Measurements from ENCODE around the gene F10. TPM values are rescaled to one million over a fixed set of nuclear protein-coding genes. Genes with fewer than 3 reads are reported as not detected.

F10 gene
- total and polyA plus RNA-seq, 2 experiments from 2014 or later, result 0.76 to 1.6 TPM

DNA sequence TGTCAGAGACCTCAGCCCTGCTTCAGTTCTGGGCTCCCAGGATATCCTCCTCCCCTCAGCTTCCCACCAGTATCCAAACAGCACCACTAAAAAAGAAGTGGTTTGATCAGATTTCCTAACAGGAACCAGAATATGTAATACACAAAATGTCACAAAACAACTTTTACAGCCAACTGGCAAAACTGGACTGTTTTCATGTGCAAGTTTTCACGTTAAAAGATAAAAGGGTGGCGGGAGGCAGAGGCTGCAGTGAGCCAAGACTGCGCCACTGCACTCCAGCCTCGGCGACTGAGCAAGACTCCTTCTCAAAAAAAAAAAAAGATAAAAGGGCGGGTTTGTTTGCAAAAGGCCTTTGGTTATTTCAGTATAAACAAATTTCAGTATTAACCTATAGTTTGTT is 72.8 kb downstream of the F10 start:
- H4K20me1 ChIP-seq (replicated peaks; ENCODE audit: insufficient read depth), result peaks cover 43% of the 10 kb centered on the region; the same call in 1 of the 2 replicates
- H3F3A ChIP-seq (replicated peaks; ENCODE audit: low read depth), result no peaks in the 10 kb centered on the region
- no peak overlapping the region for H2AFZ ChIP-seq
- ATAC-seq (no peak), DNase-seq (ENCODE audit: low spot score) (no peak)
- no peak overlapping the region for H3K27ac ChIP-seq (ENCODE audit: low read depth)
- H3K9me2 ChIP-seq (ENCODE audit: insufficient read depth), result no peaks in the 10 kb centered on the region
- H3K27me3 ChIP-seq (ENCODE audit: insufficient read depth), result no peaks in the 10 kb centered on the region
- H3K4me2 ChIP-seq, result no peak overlapping the region
- no peak overlapping the region for H3K4me3 ChIP-seq
- no peaks in the 10 kb centered on the region for H3K4me1 Mint-ChIP-seq
- H3K27me3 Mint-ChIP-seq (ENCODE audit: insufficient read depth, low read depth, poor library complexity), result no peaks in the 10 kb centered on the region
- no peak overlapping the region for H3K27ac Mint-ChIP-seq
- TF ChIP-seq EZH2phosphoT487 (IDR thresholded peaks at IDR 0.05; ENCODE audit: unreplicated experiment) (no peak), EZH2 (IDR thresholded peaks at IDR 0.05; ENCODE audit: low read depth, unreplicated experiment) (no peak), ETS1 (IDR thresholded peaks at IDR 0.05) (no peak), STAT1 (IDR thresholded peaks at IDR 0.05; ENCODE audit: unreplicated experiment) (no peak), POLR2AphosphoS5 (IDR thresholded peaks at IDR 0.05; ENCODE audit: low read depth) (no peak), ZNF462 (CRISPR knock-in tag; IDR thresholded peaks at IDR 0.05) (no peak), ZNF331 (CRISPR knock-in tag; IDR thresholded peaks at IDR 0.05; ENCODE audit: low read depth) (no peak), ZNF114 (CRISPR knock-in tag; IDR thresholded peaks at IDR 0.05) (no peak), NANOG (IDR thresholded peaks at IDR 0.05; ENCODE audit: borderline replicate concordance) (no peak), JUNB (IDR thresholded peaks at IDR 0.05; ENCODE audit: unreplicated experiment) (no peak), CREB1 (CRISPR knock-in tag; IDR thresholded peaks at IDR 0.05; ENCODE audit: low read depth) (no peak)
- TF ChIP-seq, protein P1, sequence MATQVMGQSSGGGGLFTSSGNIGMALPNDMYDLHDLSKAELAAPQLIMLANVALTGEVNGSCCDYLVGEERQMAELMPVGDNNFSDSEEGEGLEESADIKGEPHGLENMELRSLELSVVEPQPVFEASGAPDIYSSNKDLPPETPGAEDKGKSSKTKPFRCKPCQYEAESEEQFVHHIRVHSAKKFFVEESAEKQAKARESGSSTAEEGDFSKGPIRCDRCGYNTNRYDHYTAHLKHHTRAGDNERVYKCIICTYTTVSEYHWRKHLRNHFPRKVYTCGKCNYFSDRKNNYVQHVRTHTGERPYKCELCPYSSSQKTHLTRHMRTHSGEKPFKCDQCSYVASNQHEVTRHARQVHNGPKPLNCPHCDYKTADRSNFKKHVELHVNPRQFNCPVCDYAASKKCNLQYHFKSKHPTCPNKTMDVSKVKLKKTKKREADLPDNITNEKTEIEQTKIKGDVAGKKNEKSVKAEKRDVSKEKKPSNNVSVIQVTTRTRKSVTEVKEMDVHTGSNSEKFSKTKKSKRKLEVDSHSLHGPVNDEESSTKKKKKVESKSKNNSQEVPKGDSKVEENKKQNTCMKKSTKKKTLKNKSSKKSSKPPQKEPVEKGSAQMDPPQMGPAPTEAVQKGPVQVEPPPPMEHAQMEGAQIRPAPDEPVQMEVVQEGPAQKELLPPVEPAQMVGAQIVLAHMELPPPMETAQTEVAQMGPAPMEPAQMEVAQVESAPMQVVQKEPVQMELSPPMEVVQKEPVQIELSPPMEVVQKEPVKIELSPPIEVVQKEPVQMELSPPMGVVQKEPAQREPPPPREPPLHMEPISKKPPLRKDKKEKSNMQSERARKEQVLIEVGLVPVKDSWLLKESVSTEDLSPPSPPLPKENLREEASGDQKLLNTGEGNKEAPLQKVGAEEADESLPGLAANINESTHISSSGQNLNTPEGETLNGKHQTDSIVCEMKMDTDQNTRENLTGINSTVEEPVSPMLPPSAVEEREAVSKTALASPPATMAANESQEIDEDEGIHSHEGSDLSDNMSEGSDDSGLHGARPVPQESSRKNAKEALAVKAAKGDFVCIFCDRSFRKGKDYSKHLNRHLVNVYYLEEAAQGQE (IDR thresholded peaks at IDR 0.05; ENCODE audit: unreplicated experiment), result no peak
- TF ChIP-seq, protein P2, sequence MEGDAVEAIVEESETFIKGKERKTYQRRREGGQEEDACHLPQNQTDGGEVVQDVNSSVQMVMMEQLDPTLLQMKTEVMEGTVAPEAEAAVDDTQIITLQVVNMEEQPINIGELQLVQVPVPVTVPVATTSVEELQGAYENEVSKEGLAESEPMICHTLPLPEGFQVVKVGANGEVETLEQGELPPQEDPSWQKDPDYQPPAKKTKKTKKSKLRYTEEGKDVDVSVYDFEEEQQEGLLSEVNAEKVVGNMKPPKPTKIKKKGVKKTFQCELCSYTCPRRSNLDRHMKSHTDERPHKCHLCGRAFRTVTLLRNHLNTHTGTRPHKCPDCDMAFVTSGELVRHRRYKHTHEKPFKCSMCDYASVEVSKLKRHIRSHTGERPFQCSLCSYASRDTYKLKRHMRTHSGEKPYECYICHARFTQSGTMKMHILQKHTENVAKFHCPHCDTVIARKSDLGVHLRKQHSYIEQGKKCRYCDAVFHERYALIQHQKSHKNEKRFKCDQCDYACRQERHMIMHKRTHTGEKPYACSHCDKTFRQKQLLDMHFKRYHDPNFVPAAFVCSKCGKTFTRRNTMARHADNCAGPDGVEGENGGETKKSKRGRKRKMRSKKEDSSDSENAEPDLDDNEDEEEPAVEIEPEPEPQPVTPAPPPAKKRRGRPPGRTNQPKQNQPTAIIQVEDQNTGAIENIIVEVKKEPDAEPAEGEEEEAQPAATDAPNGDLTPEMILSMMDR (conservative IDR thresholded peaks at IDR 0.05; ENCODE audit: low read depth in 2 of 2), result no peak
- H3K4me1 ChIP-seq (ENCODE audit: insufficient read depth), result no peaks in the 10 kb centered on the region
- H3K9me3 Mint-ChIP-seq, result no peaks in the 10 kb centered on the region
- H3K4me3 Mint-ChIP-seq, result no peak overlapping the region
- H3K36me3 Mint-ChIP-seq (ENCODE audit: low read depth), result peaks cover 87% of the 10 kb centered on the region
- H3K79me2 ChIP-seq (replicated peaks; ENCODE audit: insufficient read depth), result peaks cover 27% of the 10 kb centered on the region
- H3K36me3 ChIP-seq (ENCODE audit: insufficient read depth), result peaks cover 52% of the 10 kb centered on the region

All from GM23338 (cell line).